Ovary (tissue), 3 donors: Measurements from ENCODE around the gene SH3BP4.

Experiments
- CTCF ChIP-seq, 3 donors: fragments of 450-650 bp in 2 of 3; fragments of 200-600 bp in 1 of 3; IDR thresholded peaks; one replicate each; pipeline versions ENCODE4 v1.5.1 to v1.8.0; 2016 to 2022; ENCODE audit warnings: antibody characterized with exemption in 3 of 3, mild to moderate bottlenecking in 1 of 3
- EP300 ChIP-seq: sonication (generic); formaldehyde crosslinking; IDR thresholded peaks from one replicate; pipeline ENCODE4 v1.6.1; 2017; ENCODE audit warnings: antibody characterized with exemption
- POLR2A ChIP-seq: fragments of 450-650 bp; IDR thresholded peaks from one replicate; pipeline ENCODE4 v1.6.1; 2017; ENCODE audit warnings: antibody characterized with exemption, mild to moderate bottlenecking, moderate library complexity
- donor health status: DM: no; HTN: no; CAD: no.

- TF ChIP-seq CTCF (IDR thresholded peaks at IDR 0.05), result no peak
- no peak for TF ChIP-seq EP300
- no peak for TF ChIP-seq POLR2A
Observed at GRCh38 chr2:235066490-235066889, 114.7 kb downstream of the SH3BP4 start.
